Medulla oblongata (tissue), 1 donor: Measurements from ENCODE around the gene IFNG-AS1.

Experiments
- DNase-seq: peaks from one replicate; pipeline ENCODE4 v3.0.0-alpha.2; 2015; ENCODE audit errors: extremely low spot score

Gene IFNG-AS1

DNA sequence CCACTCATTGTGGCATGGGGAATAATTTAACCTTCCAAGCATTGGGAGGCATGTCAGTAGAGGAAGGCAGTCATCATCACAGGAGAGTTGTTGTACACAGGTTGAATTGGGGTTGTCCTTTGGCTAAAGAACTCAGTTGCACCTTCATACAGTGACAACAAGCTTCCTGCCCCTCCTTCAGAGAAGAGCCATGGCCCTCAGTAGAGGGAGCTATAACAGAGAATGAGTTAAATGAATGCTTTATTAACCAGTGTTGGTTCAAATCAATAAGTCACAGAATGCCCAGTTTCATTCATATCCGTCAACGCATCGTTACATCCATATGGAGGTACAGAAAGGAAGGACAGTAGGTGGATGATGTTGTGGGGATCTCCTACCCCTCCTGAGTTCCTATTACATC lies 4.8 kb downstream of the IFNG-AS1 start:
- no peak for DNase-seq

- DNase-seq: no peak
These were observed 7.1 kb downstream of the IFNG-AS1 start for GRCh38 chr12:67996347-67996746.

- no peak for DNase-seq
These were observed 9.1 kb downstream of the IFNG-AS1 start for GRCh38 chr12:67998379-67998778.

- no peak for DNase-seq
These were observed 10.0 kb downstream of the IFNG-AS1 start for GRCh38 chr12:67999244-67999643.

DNA sequence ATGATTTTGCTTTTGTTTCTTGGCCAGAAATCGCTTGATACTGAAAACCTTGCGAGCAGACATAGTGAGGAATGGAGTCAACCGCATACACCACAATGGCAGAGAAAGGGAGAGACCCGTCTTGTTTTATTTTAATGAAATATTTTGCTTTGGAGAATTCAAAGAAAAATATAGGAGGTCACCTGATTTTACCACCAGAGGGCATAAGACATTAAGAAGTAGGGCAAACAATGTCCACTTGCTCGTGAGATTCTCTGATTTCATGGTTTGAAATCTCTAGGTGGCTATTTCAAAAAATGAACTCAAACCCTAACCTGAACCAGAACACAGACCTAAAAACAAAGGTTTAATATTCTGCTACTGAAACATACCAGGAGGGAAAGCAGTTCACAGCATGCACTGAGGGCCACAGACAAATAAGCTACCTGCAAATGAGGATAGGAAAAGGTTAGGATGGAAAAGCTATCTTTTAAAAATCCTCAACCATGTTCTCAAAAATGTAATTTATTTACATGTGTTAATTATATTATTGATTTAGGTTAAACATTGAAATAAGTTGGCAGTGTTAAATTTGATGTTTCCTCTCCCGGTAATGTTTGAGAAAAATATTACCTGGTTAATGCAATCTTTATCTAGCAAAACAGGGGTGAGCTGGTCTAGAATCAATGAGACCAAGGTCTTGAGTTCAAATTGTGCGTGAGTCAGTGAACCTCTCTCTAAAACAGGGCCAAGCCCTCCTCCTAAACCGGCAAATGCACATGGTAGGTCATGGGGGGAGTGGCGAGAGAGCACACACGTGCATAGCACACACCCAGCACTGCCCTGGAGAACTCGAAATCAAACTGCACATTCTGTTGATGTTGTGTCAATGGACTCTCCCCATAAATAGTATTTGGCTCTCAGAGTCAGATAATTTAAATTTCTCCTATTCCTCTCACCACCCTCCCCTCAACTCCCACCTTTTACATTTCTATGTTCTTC lies 12.5 kb downstream of the IFNG-AS1 start:
- DNase-seq: no peak

- DNase-seq: no peak
These were observed 14.5 kb downstream of the IFNG-AS1 start for GRCh38 chr12:68003777-68004176.

- DNase-seq: no peak
These were observed 17.8 kb downstream of the IFNG-AS1 start for GRCh38 chr12:68007033-68007432.

DNA sequence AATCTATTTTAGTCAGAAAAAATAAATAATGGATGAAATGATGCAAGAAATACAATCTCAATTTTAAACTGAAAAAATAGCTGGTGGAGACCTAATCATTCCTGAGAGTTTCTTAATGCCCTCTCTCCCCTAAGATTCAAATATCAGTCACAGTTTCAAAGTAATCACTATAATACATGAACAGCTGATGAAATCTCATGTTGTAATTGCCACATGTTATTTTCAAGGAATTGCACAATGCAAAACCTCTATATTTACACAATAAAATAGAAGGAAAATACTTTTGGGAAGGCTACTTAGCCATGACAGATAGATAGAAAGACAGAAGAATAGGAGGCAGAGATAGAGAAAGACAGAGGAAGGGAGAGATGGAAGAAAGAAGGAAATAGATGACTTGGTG lies 18.2 kb downstream of the IFNG-AS1 start:
- no peak for DNase-seq

DNA sequence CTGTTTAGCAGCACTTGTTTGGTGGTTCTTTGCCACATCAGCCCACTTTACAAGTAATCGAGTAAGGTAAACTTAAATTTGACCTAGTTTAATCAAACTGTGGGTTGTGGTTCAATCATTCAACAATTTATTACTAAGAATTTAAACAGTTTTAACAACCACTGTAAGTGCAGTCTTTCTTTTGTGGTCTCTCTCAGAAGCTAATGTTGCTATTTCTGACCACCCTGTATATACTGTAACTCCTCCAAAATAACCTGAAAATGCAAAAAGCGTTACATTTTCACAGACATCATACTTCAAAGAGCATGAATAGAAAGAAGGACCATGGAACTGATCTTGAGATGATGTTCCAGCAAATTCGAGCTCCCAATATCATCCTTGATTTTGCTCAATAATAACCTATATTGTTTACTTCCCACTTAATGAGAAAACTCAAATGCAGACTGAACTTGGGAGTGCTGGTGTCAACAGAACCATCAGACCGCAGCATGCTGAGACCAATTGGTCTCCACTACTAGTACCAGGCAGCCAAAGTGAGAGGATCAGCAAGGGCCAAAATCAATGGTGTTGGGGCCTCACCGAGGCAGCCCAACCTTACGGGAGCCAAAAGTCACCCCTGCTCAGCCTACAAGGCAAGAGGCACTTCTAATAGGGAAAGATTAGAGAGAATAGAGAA lies 22.1 kb downstream of the IFNG-AS1 start:
- no peak for DNase-seq

GRCh38 chr12:68011882-68012207 lies 22.6 kb downstream of the IFNG-AS1 start:
- DNase-seq: no peak

GRCh38 chr12:68012712-68013111 lies 23.5 kb downstream of the IFNG-AS1 start:
- no peak for DNase-seq

DNA sequence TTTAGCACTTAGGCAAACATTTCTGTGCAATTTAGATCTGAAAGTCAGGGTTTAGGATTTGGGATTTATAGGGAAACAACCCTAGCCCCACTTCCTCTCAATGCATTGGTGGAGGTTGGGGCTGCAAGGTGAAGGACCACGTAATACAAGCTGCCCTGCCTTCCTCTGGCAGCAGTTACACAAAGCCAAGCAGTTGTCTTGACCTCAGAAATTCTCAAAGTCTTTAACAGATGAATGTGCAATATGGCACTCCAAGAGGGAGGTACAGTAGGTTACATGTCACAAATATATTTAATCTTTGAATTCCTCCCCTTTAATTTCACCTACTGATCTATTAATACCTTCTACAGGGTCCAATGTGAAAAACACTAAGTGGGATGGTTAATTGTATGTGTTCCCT lies 23.9 kb downstream of the IFNG-AS1 start:
- no peak for DNase-seq

DNA sequence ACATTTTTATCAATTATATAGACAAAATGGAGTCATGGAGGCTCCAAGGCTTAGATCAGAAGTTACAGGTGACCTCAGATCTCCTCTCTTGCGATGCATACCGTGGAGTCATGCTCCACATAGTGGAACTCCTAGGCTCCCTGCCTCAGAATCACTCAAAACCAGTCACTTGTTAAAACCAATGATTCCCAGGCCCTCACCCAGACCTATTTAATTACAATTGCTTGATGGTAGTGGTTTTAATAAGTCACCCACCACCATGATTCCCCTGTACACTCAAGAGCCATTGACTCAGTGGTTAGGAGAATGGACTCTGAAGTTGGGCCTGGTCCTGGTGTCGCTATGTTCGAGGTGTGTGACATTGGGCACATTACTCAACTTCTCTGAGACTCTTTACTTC lies 26.9 kb downstream of the IFNG-AS1 start:
- DNase-seq: no peak

DNA sequence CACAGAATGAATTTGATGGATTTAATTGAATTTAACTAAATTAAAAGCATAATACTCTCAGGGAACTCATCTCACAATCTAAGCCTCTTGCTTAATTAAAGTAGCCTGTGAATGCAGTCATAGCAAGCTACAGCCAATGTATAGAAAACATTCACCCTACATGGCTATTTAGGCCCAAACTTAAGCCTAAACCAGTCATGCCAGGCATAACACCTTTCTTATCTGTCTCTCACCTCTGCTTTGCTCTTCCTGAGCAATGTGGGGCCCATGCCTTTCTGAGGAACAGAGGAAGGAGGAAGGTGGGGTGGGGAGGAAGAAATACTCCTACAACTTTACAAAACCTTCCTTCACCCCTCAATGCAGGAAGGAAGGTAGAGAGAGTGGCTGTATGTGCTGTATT lies 29.1 kb downstream of the IFNG-AS1 start:
- no peak for DNase-seq

DNA sequence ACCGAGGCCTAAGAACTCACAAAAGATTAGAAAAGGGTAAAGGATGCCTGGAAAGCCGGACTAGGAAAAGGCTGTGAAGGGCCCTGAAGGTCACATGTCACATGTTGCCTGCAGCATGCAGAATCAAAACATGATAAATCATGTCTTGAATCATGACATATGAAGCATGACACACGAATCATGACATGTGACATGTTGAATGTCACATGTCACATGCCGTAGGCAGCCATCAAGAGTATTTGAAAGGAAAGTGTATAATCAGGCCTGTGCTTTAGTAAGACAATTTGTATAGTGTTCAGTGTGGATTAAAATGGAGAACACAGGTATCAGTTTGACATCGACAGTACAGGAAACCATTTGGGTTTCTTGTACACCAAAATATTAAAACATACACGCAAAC lies 30.8 kb downstream of the IFNG-AS1 start:
- no peak for DNase-seq

GRCh38 chr12:68020699-68021098 lies 31.5 kb downstream of the IFNG-AS1 start:
- no peak for DNase-seq

DNA sequence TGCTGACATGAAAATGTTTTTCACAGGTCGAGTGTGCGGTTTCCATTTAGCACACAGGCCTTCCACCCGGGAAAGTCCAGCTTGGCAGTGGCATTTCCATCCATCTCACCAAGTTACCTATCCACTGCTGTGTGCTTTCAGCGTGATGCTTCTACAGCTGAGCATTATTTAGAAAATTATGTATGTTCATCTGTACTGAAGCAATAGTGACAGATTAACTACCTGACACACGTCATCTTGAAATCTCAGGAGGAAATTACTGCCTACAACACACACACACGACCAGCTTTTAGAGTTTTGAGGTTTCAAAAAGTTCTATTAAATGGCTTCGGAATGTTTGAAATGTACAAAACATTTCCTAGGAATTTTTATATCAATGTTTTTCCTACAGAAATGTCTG lies 39.4 kb downstream of the IFNG-AS1 start:
- no peak for DNase-seq

- DNase-seq: no peak
These were observed 41.0 kb downstream of the IFNG-AS1 start for GRCh38 chr12:68030248-68030647.

GRCh38 chr12:68031174-68031573 lies 41.9 kb downstream of the IFNG-AS1 start:
- no peak for DNase-seq

GRCh38 chr12:68031881-68032739 lies 42.9 kb downstream of the IFNG-AS1 start:
- no peak for DNase-seq

DNA sequence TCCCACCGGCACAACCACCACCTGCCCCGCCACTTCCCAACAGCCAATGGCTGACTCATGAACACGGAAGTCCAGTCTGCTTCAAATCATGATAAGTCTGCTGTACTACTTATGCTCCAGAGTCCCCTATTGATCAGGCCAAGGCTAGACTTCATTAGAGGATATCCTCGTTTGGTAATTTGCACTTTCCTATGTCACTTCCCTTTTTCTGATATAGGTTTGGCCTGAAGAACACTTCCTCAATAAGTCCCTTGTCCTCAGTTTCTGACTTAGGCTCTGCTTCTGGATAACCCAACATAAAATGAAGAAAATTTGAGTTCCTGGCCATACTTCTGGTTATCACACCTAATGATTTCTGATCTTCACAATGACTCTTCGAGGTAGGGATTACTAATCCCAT lies 45.3 kb downstream of the IFNG-AS1 start:
- no peak for DNase-seq

DNA sequence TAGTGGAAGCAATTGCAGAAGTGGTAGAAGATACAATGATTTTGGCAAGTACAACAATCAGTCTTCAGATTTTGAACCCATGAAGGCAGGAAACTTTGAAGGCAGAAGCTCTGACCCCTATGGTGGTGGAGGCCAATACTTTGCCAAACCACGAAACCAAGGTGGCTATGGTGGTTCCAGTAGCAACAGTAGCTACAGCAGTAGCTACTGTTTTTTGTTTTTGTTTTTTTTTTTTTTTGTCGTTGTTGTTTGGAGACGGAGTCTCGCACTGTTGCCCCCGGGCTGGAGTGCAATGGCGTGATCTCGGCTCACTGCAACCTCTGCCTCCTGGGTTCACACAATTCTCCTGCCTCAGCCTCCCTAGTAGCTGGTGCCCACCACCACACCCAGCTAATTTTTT lies 47.4 kb downstream of the IFNG-AS1 start:
- no peak for DNase-seq
